ENCODE measurements around the gene PRSS22.
A peak's percentile ranks its signal among the peaks of the same experiment; 100 is the strongest.

The PRSS22 gene

DNA sequence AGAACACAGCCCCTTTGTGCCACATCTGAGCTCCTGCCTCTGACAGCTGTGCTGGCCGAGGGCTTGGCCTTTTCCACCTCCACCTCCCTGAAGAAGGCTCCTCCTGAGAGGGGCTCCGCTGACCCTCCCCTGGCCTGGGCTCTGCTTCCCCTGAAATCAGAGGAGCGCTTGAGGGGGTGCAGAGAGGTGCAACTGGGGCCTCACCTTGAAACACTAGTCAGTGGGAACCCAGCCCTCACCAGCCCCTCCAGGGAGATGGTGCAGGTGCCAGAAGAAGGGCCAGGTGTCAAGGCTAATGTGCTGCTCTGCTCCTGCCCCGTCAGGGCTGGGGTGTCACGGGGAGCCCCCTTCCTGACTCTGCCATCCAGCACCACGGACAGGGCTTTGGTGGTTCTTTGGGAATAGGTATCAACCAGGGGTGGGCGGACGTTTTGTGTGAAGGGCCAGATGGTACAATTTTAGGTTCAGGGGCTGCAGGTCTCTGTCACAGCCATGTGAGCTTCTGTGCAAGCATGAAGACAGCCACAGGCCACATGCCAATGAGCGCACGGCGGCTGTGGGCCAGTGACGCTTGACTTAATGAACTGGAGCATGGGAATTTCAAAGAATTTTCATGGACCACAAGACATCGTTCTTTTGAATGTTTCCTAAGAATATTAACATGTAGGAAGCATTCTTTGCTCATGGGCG, 30.0 kb downstream of the PRSS22 start:
- no peak for DNase-seq

DNA sequence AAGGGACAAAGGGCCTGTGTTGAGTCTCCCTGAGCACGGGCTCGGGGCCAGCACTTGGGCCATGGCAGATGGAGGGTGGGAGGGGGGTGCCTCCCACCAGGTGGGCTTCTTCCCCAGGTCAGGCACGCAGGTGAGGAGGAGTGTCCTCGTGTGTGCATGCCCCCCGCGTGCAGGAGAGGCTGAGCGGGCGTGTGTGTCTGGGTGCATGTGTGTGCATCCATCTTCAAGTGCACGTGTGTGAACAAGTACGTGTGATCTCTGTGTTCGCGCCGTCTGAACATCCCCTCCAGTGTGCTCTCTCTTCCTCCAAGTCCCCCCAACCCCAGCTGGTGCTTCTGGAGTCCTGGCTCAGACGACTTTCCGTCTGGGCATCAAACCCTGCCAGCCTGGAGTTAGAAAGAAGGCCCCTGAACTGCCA, 30.6 kb downstream of the PRSS22 start:
- no peak for DNase-seq

DNA sequence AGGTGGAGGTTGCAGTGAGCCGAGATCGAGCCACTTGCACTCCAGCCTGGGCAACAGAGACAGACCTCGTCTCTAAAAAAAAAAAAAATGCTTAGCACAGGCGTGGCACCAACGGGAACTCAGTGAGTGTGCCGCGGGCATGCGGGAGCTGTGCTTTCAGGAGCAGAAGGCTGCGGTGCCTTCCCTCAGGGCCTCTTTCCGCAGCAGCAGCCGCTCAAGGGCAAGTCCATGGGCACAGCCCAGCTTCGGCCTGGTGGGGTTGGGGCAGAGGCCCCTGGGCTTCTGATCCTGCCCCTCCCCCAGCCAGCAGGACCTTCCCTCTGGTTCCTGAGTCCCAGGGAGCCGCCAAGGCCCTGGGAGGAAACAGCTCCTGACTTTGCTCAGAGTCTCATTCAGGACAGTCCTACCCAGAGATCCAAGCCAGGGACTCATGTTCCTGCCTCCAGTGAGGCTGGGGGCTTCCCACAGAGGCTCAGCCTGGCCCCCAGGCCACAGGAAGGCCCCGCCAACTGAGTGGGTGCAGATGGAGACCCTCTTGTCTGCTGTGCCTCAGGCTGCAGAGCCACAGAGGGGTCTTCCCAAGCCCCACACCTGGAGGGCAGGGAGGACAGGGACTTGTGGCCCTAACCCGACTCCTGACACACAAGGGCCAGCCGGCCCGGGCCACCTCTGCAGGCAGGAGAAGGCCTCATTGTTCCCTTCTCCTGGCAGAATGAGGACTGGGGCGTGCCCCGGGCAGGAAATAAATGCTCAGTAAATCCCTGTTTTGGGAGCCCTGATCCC, 31.2 kb downstream of the PRSS22 start:
- DNase-seq = no peak

DNA sequence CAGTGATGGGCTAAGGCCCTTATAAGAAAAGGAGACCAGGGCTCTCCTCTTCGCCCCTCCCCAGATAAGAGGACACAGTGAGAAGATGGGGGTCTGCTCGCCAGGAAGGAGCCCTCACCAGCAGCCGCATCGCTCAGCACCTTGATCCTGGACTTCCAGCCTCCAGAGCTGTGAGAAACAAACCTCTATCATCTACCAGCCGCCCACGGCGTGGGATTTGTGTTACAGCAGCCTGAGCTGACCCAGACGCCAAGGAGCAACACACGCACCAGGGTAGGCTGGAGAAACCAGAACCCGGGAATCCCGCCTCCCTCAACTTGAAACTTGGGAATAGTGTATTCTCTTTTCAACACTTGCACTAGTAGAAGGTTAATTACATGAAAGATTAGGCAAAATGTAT, 32.1 kb downstream of the PRSS22 start:
- DNase-seq = no peak

DNA sequence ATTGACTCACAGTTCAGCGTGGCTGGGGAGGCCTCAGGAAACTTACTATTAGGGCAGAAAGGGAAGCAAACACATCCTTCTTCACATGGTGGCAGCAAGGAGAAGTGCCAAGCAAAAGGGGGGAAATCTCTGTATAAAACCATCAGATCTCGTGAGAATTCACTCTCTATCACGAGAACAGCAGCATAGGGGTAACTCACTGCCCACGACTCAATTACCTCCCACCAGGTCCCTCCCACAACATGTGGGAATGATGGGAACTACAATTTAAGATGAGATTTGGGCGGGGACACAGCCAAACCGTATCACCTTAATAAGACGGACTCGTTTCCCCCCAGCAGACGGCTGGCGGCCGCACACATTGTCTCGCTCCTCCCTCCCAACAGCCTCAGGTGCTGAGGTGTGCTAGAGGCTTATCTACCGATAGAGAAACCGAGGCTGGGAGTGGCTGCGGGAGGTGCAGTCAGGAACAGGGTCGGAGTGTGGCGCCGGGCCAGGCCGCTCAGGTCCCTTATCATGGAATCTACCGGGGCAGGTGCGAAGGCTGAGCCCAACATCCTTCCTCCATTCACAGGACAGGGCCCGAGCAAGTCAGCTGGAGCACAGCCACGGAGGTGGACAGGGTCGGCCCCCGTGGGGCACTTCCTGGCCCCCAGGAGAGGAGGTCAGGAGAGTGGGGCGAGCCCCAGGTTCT, 32.8 kb downstream of the PRSS22 start:
- DNase-seq = no peak

DNA sequence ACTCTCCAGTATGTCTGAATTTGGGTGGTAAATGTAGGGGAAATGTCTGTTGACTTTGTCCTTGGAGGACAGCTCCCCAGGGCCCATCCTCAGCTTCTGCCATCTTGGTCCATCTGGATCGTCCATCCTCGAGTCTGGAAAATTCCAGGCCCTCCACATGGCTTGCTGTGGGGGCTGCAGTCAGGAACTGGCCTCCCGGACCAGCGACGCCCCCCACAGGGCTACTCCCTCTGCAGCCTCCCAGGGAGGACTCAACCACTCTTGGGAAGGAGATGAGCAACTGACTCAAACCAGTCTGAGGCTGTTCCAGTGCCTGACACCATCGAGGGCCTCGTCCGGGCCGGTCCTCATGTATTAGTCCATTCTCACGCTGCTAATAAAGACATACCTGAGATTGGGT, 33.3 kb downstream of the PRSS22 start:
- no peak for DNase-seq

DNA sequence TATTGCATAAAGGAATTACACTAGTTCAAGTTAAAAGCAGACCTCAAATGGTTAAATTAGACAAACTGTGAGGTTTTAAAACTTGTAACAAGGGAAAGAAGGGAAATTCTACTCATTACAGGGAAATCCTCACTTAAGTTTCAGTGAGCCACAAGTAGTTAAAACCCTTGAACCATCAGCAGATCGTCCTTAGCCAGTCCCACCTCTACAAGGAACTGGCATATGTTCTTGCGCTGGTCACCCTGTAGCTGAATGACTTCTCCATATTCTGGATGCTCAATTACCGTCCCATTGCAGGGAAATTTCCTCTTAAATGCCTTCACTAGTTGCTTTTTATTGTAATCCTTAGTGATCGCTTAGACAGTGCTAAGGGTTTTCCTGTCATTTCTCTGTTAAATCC, 35.5 kb downstream of the PRSS22 start:
- DNase-seq = no peak

DNA sequence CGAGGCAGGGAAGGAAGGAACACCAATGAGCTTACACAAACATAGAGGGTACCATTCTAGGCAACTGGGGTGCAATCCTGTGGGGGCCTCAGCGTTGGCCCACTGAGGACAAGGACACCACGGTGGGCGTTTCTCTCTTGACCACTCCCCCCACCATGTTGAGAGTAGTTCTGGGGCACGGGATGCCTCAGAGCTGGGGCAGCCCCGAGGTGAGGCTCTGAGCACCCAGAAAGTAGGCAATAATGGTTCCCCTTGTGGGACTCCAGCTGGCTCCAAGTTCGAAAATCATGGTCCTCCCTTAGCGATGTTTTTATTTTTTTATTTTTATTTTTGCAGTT, 35.8 kb downstream of the PRSS22 start:
- DNase-seq = no peak

DNA sequence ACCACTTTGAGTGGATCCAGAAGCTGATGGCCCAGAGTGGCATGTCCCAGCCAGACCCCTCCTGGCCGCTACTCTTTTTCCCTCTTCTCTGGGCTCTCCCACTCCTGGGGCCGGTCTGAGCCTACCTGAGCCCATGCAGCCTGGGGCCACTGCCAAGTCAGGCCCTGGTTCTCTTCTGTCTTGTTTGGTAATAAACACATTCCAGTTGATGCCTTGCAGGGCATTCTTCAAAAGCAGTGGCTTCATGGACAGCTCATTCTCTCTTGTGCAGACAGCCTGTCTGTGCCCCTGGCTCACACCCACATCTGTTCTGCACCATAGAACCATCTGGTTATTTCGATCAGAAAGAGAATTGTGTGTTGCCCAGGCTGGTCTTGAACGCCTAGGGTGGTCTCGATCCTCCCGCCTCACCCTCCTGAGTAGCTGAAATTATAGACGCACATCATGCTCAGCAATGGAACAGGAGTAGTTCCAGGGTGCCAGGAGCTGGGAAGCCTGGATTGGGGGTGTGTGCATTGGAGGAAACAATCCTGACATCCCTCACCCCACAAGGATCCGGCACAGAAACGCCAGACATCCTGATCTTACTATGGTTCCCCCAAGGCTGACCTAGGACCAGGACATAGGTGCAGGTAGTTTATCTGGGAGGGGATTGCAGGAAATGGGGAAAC, 36.3 kb downstream of the PRSS22 start:
- no peak for DNase-seq

DNA sequence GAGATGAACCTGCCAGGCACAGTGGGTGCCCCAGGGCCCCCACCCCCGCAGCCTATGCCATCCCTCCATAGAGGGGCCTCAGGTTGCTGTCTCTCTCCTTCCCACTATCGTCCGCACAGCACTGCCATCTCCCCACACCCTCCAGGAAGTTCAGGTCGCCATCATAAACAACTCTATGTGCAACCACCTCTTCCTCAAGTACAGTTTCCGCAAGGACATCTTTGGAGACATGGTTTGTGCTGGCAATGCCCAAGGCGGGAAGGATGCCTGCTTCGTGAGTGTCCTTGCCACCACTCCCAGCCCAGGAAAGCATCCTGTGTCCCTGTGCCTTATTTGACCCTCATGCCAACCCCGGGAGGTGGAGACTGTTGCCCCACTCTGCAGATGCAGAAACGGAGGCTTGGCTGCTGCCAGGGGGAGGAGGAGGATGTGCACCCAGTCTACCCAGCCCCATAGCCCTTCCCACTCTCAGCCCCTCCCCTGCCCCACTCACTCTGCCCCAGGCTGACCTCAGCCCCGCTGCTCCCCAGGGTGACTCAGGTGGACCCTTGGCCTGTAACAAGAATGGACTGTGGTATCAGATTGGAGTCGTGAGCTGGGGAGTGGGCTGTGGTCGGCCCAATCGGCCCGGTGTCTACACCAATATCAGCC, 37.0 kb downstream of the PRSS22 start:
- no peak for DNase-seq

DNA sequence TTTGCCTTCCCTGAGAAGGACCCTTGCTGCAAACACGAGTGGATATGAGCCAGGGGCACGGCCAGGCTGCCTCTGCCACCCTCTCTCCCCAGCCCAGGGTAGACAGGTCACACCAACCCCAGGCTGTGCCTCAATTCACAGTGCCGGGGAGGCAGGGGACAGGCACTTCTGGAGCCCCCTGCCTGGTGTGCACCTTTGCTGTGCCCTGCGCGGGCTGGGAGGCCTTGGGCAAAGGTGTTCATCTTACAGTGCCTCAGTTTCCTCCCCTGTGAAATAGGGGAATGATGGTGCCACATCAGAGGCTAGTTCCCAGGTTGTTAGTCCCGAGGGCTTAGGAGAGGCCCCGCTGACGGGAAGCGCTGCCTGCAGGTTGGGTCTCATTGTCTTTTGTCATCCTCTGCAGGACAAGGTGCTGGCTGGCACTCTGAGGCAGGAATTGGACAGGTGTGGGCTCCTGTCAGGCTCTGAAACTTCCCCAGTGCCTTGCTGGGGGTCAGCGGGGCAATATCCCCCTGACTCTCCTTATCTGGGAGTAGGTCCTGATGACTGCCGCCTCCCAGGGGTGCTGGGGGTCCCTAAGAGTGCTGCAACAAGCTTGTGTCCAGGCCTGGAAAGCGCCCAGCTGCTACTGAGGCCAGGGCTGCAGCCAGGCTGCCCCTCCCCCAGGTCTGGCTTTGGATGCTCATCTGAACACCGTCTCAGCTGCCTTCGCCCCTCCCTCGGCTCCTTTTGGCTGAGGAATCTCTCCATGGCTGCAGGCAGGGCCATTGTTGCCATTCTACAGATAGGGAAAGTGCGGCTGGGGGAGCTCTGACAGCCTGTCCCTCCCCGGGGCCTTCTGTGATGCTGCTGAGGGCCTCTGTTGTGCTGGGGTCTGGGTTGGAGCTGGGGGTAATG, 37.8 kb downstream of the PRSS22 start:
- no peak for DNase-seq

DNA sequence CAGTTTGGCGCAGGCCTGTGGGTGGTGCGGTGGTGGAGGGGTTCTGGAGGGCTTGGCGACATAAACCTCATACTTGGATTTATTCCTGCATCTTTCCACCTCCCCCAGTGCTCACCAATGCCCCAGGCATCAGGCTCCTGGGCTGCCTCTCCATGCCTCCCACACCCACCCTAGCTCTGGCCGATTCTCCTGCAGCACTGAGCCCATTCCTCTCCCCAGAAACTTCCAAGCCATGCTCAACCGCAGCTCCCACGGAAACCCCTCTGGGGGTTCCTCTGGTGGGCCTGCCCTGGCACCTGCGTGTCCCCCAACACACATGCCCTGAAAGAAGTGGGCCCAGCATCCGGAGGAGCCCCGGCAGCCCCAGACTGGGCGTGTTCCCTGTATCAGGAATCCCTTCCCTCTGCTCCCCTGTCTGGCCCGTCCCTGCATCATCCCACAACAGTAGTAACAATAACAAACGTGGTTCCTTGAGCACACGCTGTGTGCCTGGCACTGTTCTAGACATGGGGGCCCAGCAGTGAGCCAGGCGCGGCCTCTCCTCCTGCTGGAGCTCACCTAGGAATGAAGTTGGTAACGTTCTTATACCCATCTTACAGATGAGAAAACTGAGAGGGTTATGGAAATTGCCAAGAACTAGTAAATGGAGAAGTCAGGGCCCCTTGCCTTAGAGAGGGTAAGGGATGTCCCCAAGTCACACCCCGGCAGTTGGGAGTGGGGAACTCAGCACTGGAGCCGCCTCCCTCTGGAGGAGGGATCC, 38.6 kb downstream of the PRSS22 start:
- DNase-seq = no peak

DNA sequence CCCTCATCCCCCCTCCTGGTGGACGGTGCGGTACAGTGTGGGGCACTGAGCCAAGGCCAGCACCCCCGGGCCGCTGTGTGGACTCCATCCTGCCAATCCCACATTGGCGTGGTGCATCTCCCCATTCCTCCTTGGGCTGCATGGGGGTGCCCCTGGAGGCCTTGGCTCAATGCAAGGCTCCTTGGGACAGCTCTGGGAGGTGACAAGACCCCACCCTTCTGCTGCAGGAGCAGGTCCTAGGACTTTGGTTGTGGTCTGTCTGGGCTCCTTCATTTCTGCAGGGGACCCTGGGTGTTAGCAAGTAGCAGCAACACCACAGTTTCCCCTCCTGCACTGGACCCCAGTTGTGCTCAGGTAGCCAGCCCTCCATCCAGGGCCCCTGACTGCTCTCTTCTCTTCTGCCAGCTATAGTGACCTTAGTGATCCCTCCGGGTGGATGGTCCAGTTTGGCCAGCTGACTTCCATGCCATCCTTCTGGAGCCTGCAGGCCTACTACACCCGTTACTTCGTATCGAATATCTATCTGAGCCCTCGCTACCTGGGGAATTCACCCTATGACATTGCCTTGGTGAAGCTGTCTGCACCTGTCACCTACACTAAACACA, 39.6 kb downstream of the PRSS22 start:
- DNase-seq = no peak

DNA sequence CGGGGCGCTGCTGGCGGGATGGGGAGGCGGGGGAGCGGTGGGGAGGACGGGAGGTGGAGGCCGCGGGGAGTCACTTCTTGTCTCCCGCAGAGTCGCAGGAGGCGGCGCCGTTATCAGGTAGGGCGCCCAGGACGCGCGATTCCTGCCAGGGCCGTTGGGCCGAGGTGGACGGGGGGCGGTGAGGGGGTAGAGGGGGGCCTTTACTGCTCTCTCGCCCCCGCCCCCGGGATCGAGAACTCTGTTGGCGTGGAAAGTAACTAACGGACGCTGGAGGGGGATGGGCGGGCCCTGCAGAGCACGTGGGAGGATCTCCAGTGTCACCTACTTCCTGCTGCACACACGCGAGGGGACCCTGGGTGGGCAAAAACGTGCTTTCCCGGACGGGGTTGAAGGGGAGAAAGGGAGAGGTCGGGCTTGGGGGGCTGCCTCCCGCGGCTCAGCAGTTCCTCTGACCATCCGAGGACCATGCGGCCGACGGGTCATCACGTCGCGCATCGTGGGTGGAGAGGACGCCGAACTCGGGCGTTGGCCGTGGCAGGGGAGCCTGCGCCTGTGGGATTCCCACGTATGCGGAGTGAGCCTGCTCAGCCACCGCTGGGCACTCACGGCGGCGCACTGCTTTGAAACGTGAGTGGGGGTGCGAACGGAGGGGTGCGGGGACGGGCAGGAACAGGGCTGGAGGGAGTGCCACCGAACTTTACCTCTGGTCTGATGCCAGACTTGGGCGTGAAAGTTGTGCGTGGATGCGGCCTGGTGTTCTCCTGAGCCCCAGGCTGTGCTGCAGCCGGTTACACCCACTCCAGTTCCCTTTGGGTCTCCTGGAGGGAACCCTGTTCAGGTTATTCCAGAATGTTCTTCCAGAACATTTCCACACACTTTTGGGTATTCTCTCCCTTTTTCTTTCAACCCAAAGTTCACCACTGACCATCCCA, 40.4 kb downstream of the PRSS22 start:
- no peak for DNase-seq

DNA sequence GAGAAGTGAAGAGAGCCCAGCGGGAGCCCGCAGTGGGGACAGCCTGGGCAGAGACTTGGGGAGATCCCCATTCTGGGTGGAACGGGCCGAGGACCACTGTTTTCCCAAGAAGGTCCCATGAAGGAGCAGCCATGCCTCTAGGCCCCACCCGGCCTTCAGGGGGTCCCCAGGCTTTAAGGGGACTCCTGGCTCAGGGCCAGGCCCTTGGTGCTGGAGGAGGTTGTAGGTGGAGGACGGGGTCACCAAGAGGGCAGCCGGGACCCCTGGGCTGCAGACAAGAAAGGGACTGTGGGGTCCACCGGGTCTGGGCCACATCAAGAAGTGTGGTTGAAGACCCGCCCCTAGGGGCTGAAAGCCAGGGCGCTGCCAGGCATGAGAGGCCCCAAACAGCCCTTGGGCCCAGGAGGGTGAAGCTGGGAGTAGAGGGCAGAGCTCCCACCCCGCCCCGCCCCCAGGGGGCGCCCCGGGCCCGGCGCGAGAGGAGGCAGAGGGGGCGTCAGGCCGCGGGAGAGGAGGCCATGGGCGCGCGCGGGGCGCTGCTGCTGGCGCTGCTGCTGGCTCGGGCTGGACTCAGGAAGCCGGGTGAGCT, 41.1 kb downstream of the PRSS22 start, which contains the start of gene PRSS21:
Gene PRSS21 (plus strand): TSS at position 487 of the 589 bp plus-strand sequence. CDS start 32 bp downstream, at position 519.
- peak; percentile 51 for DNase-seq

DNA sequence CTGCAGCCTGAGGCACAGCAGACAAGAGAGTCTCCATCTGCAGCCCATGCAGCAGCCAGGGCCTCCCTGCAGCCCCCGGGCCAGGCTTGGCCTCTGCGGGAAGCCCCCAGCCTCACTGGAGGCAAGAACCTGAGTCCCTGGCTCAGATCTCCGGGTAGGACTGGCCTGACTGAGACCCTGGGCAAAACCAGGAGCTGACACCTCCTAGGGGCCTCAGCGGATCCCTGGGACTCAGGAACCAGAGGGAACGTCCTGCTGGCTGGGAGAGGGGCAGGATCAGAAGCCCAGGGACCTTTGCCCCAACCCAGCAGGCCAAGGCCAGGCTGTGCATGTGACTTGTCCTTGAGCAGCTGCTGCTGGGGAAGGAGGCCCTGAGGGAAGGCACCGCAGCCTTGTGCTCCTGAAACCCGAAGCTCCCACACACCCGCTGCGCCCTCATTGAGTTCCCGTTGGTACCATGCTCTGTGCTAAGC, 42.6 kb downstream of the PRSS22 start:
- no peak for DNase-seq

DNA sequence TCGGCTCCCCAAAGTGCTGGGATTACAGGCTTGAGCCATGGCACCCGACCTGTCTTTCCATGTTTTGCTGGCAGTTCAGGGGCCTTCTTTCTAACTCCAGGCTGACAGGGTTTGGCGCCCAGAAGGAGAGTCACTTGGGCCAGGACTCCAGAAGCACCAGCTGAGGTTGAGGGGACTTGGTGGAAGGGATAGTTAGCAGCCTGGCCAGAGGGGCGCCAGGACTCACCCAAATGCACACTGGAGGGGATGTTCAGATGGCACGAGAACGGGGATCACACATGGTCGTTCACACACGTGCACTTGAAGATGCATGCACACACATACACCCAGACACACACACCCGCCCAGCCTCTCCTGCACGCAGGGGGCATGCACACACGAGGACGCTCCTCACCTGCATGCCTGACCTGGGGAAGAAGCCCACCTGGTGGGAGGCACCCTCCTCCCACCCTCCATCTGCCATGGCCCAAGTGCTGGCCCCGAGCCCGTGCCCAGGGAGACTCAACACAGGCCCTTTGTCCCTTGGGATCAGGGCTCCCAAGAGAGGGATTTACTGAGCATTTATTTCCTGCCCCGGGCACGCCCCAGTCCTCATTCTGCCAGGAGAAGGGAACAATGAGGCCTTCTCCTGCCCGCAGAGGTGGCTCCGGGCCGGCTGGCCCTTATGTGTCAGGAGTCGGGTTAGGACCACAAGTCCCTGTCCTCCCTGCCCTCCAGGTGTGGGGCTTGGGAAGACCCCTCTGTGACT, 43.2 kb downstream of the PRSS22 start:
- DNase-seq = no peak

DNA sequence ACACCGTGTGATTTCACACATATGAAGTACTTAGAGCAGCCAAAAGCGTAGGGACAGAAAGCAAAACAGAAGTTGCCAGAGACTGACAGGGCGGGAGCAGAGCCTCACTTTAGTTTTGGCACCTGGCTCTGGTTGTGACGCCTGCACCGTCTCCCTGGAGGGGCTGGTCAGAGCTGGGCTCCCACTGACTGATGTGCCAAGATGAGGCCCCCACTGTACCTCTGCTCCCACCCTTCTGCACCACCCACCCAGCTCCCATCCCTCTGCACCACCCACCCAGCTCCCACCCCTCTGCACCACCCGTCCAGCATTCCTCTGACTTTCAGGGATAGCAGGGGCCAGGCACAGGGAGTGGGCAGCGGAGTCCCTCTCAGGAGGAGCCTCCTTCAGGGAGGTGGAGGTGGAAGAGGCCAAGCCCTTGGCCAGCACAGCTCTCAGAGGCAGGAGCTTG, 44.2 kb downstream of the PRSS22 start:
- DNase-seq = no peak
